ENCODE data around the gene CMTM6.
"Not testable (repeated sequence)": the region's sequence is repeated elsewhere in the genome, so short reads cannot be mapped to it uniquely, and the experiment has no call there.

CMTM6 gene

DNA sequence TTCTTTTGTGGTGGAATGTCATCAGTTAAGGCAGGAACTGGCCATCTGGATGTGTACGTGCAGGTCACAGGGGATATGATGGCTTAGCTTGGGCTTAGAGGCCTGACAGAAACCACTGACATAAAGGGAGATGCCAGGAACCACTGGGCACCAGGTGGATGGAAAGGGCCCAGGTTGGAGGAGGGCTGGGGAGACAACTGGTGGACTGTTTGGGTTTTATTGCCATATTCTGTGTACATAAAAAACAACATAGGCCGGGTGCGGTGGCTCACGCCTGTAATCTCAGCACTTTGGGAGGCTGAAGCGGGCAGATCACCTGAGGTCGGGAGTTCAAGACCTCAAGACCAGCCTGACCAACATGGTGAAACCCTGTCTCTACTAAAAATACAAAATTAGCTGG lies 35.8 kb downstream of the CMTM6 start:
- peaks cover 14% of the 10 kb centered on the region for H3K4me1 ChIP-seq (ENCODE audit: control insufficient read depth, insufficient read depth, low read length)
- not testable (repeated sequence) for H3K9me3 ChIP-seq (ENCODE audit: control insufficient read depth, insufficient read depth, low read depth, low read length); H3K4me3 ChIP-seq (ENCODE audit: low read depth, low read length); H3K9ac ChIP-seq (ENCODE audit: low read length); H3K36me3 ChIP-seq (ENCODE audit: control insufficient read depth, insufficient read depth, low read length); H3K27ac ChIP-seq (ENCODE audit: low read depth, low read length); H3K27me3 ChIP-seq (ENCODE audit: control insufficient read depth, insufficient read depth, low read length)

DNA sequence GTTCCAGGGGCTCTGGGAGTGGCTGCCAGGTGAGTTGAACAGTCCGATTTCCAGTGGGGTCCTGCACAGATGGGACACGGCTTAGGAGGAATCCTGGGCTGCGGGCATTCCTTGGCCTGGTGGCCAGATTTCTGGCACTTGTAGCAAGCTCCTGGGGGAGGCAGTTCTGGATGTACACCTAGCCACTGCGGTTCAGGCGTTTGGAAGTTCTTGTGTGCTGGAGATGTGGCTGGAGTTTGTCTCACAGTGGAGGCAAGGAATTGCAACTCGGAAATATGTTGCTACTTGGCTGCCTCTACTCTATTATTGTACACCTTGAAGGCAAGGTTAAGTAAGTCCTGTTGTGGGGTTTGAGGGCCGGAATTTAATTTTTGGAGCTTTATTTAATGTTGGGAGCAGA lies 37.9 kb downstream of the CMTM6 start:
- H3K27me3 ChIP-seq (ENCODE audit: control insufficient read depth, insufficient read depth, low read length); H3K4me3 ChIP-seq (ENCODE audit: low read depth, low read length); H3K9me3 ChIP-seq (ENCODE audit: control insufficient read depth, insufficient read depth, low read depth, low read length); H3K27ac ChIP-seq (ENCODE audit: low read depth, low read length); H3K9ac ChIP-seq (ENCODE audit: low read length); H3K36me3 ChIP-seq (ENCODE audit: control insufficient read depth, insufficient read depth, low read length): not testable (repeated sequence)
- peaks cover 34% of the 10 kb centered on the region for H3K4me1 ChIP-seq (ENCODE audit: control insufficient read depth, insufficient read depth, low read length)

DNA sequence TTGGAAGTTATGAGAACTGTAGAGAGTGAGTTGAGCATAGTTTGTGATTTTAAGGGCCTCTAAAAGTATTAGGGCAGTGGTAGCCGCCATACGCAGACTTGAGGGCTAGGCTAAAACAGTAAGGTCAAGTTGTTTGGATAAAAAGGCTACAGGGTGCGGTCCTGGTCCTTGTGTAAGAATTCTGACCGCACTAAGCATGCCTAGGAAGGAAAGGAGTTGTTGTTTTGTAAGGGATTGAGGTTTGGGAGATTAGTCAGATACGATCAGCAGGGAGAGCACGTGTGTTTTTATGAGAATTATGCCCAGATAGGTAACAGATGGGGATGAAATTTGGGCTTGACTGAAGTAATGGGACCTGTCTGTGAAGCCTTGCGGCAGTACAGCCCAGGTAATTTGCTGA lies 39.2 kb downstream of the CMTM6 start:
- H3K4me1 ChIP-seq (ENCODE audit: control insufficient read depth, insufficient read depth, low read length): peaks cover 39% of the 10 kb centered on the region
- H3K9me3 ChIP-seq (ENCODE audit: control insufficient read depth, insufficient read depth, low read depth, low read length); H3K9ac ChIP-seq (ENCODE audit: low read length); H3K27ac ChIP-seq (ENCODE audit: low read depth, low read length); H3K27me3 ChIP-seq (ENCODE audit: control insufficient read depth, insufficient read depth, low read length); H3K4me3 ChIP-seq (ENCODE audit: low read depth, low read length); H3K36me3 ChIP-seq (ENCODE audit: control insufficient read depth, insufficient read depth, low read length): not testable (repeated sequence)

DNA sequence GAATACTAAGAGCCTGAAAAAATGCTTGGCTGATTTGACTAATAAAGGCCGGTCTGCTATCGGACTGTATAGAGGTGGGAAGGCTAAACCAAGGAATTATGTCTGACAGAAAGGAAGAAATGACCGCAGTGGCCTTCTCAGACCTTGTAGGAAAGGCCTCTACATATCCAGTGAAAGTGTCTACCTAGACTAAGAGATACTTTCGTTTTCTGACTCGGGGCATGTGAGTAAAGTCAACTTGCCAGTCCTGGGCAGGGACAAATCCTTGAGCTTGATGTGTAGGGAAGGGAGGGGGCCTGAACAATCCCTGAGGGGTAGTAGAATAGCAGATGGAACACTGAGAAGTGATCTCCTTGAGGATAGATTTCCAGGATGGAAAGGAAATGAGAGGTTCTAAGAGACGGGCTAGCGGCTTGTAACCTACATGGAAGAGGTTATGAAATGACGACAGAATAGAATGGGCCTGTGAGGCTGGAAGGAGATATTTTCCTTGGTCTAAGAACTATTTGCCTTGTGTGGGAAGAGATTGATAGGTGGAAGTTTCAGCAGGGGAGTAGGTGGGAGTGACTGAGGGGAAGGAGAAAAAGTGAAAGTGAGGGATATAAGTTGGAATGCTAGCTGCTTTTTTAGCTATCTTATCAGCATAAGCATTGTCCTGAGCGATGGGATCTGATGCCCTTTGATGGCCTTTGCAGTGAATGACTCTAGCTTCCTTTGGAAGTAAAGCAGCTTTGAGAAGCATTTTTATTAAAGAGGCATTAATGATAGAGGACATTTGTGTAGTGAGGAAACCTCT lies 40.3 kb downstream of the CMTM6 start:
- not testable (repeated sequence) for H3K9ac ChIP-seq (ENCODE audit: low read length); H3K36me3 ChIP-seq (ENCODE audit: control insufficient read depth, insufficient read depth, low read length); H3K9me3 ChIP-seq (ENCODE audit: control insufficient read depth, insufficient read depth, low read depth, low read length); H3K27me3 ChIP-seq (ENCODE audit: control insufficient read depth, insufficient read depth, low read length); H3K4me3 ChIP-seq (ENCODE audit: low read depth, low read length); H3K27ac ChIP-seq (ENCODE audit: low read depth, low read length)
- peaks cover 36% of the 10 kb centered on the region for H3K4me1 ChIP-seq (ENCODE audit: control insufficient read depth, insufficient read depth, low read length)

DNA sequence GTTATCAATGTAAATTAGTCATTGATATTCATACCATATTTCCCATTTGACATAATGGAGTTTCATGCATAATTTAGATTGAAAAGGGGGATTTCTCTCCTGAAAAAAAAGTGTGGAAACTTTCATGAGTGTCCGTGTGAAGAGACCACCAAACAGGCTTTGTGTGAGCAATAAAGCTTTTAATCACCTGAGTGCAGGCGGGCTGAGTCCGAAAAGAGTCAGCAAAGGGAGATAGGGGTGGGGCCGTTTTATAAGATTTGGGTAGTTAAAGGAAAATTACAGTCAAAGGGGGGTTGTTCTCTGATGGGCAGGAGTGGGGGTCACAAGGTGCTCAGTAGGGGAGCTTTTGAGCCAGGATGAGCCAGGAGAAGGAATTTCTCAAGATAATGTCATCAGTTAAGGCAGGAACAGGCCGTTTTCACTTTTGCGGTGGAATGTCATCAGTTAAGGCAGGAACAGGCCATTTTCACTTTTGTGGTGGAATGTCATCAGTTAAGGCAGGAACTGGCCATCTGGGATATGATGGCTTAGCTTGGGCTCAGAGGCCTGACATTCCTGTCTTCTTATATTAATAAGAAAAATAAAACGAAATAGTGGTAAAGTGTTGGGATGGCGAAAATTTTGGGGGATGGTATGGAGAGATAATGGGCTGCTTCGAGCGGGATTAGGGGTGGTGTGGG lies 41.7 kb downstream of the CMTM6 start:
- peak overlapping the region; percentile 64 for H3K9ac ChIP-seq (ENCODE audit: low read length)
- peak overlapping the region; percentile 79 for H3K27ac ChIP-seq (ENCODE audit: low read depth, low read length)
- H3K36me3 ChIP-seq (ENCODE audit: control insufficient read depth, insufficient read depth, low read length); H3K9me3 ChIP-seq (ENCODE audit: control insufficient read depth, insufficient read depth, low read depth, low read length); H3K27me3 ChIP-seq (ENCODE audit: control insufficient read depth, insufficient read depth, low read length): not testable (repeated sequence)
- peak overlapping the region; percentile 47 for H3K4me3 ChIP-seq (ENCODE audit: low read depth, low read length)
- peaks cover 35% of the 10 kb centered on the region for H3K4me1 ChIP-seq (ENCODE audit: control insufficient read depth, insufficient read depth, low read length)

DNA sequence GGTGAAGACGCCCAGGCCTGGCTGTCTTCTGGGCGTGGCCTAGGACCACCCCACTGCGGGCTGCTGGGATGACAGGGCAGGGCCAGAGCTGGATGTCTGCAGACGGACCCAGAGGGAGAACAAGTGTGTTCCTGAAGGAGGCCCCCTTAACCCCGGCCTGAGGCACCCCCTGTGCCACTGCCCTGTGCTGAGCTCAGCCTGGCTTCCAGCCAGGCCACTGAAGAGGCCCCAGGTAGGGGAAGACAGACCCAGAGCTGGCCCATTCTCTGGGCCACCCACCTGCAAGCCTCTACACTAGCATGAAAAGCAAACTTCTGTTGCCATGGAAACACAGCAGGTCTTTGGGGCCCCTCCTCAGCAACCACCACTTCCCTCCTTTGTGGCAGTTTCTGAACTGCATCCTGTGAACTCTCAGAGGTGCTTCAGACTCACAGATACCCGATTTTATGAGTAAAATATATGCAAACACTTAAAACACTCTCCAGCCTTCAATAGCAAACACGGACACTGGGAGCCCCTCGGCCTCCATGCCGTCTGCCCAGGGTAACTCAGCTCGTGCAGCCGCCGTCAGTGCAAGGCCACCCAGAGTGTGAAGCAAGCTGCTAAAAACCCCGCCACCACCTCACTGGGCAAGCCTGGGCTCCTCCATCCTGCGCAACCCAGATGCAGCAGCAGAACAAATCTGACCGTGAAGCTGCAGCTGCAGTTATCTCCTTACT lies 42.5 kb downstream of the CMTM6 start:
- Histone ChIP-seq H3K4me3 (ENCODE audit: low read depth, low read length) (peak overlapping the region; percentile 47), H3K9me3 (ENCODE audit: control insufficient read depth, insufficient read depth, low read depth, low read length) (no peaks in the 10 kb centered on the region), H3K9ac (ENCODE audit: low read length) (peak overlapping the region; percentile 64), H3K4me1 (ENCODE audit: control insufficient read depth, insufficient read depth, low read length) (peaks cover 41% of the 10 kb centered on the region), H3K36me3 (ENCODE audit: control insufficient read depth, insufficient read depth, low read length) (no peaks in the 10 kb centered on the region), H3K27ac (ENCODE audit: low read depth, low read length) (peak overlapping the region; percentile 79), H3K27me3 (ENCODE audit: control insufficient read depth, insufficient read depth, low read length) (no peaks in the 10 kb centered on the region)

DNA sequence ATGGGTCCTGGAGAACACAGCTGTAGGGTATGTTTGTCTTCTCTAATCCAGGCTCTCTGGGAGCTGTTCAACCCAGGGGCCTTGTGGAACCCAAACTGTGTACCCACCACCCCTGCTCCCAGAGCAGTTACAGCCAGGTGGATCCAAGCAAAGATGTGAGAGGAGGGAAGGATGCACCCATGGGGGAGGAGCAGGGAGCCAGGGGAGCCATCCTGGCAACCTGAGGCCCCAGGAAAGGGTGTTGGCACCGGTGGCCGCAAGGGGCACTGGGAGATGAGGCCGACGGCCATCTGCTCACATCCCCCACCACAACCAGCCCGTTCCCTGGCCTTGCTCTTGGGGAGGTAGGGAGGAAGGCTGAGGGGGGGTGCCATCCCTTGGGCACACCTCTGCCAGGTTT lies 43.2 kb downstream of the CMTM6 start:
- H3K27me3 ChIP-seq (ENCODE audit: control insufficient read depth, insufficient read depth, low read length): no peaks in the 10 kb centered on the region
- 0 out of 2 replicates have a peak, but pooled peaks cover 2% of the 10 kb centered on the region for H3K36me3 ChIP-seq (ENCODE audit: control insufficient read depth, insufficient read depth, low read length)
- H3K27ac ChIP-seq (ENCODE audit: low read depth, low read length): 0 out of 2 replicates have a peak overlapping the region, but pooled peaks have one; percentile 79
- H3K9ac ChIP-seq (ENCODE audit: low read length): no peak overlapping the region
- no peaks in the 10 kb centered on the region for H3K9me3 ChIP-seq (ENCODE audit: control insufficient read depth, insufficient read depth, low read depth, low read length)
- peaks cover 41% of the 10 kb centered on the region for H3K4me1 ChIP-seq (ENCODE audit: control insufficient read depth, insufficient read depth, low read length)
- no peak overlapping the region for H3K4me3 ChIP-seq (ENCODE audit: low read depth, low read length)

DNA sequence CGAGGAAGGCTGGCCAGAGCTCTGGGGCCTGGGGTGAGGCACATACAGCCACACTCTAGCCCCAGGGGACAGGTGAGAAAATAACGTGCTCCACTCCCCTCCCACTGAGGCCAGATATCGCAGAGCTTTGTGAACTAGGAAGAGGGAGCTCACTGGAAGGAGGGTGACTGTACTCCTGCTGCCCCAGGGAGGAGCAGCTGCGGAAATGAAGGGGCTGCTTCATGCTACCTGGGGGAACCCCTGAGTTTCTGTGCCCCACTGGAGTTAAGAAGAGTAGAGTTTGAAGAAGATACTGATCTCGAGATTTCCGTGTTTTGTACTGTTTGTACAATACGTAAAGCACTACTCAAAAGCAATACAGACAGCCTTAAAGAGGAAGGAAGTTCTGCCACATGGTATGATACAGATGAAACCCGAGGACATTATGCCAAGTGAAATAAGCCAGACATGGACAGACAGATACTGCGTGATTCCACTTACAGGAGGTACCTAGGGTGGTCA lies 44.6 kb downstream of the CMTM6 start:
- Histone ChIP-seq H3K27ac (ENCODE audit: low read depth, low read length) (no peak overlapping the region), H3K4me3 (ENCODE audit: low read depth, low read length) (no peak overlapping the region), H3K9ac (ENCODE audit: low read length) (no peak overlapping the region), H3K27me3 (ENCODE audit: control insufficient read depth, insufficient read depth, low read length) (no peaks in the 10 kb centered on the region), H3K9me3 (ENCODE audit: control insufficient read depth, insufficient read depth, low read depth, low read length) (no peaks in the 10 kb centered on the region), H3K4me1 (ENCODE audit: control insufficient read depth, insufficient read depth, low read length) (peaks cover 40% of the 10 kb centered on the region), H3K36me3 (ENCODE audit: control insufficient read depth, insufficient read depth, low read length) (peaks cover 6% of the 10 kb centered on the region; the same call in 1 of the 2 replicates)

DNA sequence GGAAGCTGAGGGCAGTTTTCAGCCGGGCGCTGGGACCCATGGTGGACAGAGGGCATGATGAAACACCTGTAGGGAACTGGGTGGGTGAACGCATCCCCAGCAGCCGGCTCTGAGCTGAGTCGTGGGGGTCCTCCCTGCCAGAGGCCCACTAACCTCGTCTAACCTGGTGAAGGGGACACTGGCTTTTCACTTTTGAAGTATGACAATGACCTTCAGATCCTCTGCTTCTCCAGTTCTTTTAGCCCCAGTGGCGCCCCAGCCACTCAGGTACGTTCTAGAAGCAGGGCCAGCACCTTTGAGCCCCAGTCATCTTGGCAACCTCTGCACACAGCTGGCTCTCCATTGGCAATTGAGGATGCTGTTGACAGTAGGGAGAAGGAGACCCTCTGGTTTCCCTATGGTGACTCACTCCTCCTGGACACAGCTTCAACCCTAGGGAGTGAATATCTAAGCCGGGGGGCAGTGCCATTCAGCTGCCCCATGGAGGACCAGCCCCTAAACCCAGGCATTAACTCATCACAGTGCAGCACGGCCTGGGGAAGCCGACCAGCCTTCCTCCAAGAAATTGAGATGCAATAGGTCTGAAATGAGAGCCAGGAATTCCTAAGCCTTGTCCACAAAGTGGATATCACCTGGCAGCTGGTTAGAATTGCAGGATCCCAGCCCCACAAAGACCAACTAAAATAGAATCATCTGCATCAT lies 46.1 kb downstream of the CMTM6 start:
- H3K27me3 ChIP-seq (ENCODE audit: control insufficient read depth, insufficient read depth, low read length): no peaks in the 10 kb centered on the region
- H3K4me3 ChIP-seq (ENCODE audit: low read depth, low read length): no peak overlapping the region
- no peak overlapping the region for H3K9ac ChIP-seq (ENCODE audit: low read length)
- H3K36me3 ChIP-seq (ENCODE audit: control insufficient read depth, insufficient read depth, low read length): peaks cover 12% of the 10 kb centered on the region
- no peaks in the 10 kb centered on the region for H3K9me3 ChIP-seq (ENCODE audit: control insufficient read depth, insufficient read depth, low read depth, low read length)
- H3K4me1 ChIP-seq (ENCODE audit: control insufficient read depth, insufficient read depth, low read length): peaks cover 30% of the 10 kb centered on the region
- H3K27ac ChIP-seq (ENCODE audit: low read depth, low read length): no peak overlapping the region

DNA sequence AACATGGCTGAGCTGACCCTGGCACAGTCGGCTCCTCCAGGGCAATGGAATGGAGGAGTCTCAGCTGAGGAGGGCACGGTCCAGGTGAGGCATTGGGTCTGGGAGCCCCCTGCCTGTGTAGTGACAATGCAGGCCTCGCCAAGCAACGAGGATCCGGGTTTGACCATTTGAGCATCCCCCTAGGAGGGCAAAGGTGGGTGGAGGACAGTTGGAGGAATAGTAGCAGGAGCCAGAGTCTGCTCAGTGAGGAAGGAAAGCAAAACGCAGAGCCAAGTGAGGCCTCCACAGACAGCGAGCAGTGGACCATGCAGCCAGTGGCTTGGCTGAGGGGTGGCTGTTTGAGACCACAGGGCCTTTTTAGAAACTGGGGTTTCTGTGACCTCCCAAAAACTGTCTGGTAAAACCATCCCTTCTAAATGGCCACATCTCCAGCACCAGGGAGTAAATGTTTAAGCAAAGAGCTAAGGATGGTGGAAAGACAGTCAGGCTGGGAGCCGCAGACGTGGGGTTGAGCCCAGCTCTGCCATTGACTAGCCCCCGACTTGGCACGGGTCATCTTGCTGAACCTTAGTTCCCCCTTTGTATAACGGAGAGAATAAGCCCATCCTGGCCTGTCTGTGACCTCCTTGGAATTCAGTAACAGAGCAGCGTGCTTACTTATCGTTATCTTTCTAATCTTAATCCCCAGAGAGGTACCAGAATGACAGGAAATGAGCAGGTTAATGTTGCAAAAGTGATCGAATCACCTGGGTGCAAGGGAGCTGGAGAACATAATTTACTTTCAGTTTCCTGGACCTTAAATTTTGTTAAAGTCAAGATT lies 46.8 kb downstream of the CMTM6 start:
- no peak overlapping the region for H3K27ac ChIP-seq (ENCODE audit: low read depth, low read length)
- no peak overlapping the region for H3K4me3 ChIP-seq (ENCODE audit: low read depth, low read length)
- H3K36me3 ChIP-seq (ENCODE audit: control insufficient read depth, insufficient read depth, low read length): peaks cover 12% of the 10 kb centered on the region
- H3K4me1 ChIP-seq (ENCODE audit: control insufficient read depth, insufficient read depth, low read length): peaks cover 22% of the 10 kb centered on the region
- no peak overlapping the region for H3K9ac ChIP-seq (ENCODE audit: low read length)
- H3K9me3 ChIP-seq (ENCODE audit: control insufficient read depth, insufficient read depth, low read depth, low read length): no peaks in the 10 kb centered on the region
- H3K27me3 ChIP-seq (ENCODE audit: control insufficient read depth, insufficient read depth, low read length): no peaks in the 10 kb centered on the region
